ENCODE data around the gene ADGRG3.

The ADGRG3 gene

GRCh38 chr16:57661510-57661909 lies 6.6 kb upstream of the ADGRG3 start:
- Histone ChIP-seq H3K36me3 (ENCODE audit: insufficient read depth, low read depth, low read length) (no peaks in the 10 kb centered on the region), H3K9ac (ENCODE audit: low read depth, low read length) (no peak overlapping the region), H3K4me3 (ENCODE audit: low read length) (no peak overlapping the region), H3K27ac (ENCODE audit: low read length) (no peak overlapping the region), H3K9me3 (ENCODE audit: insufficient read depth, low read depth, low read length) (no peaks in the 10 kb centered on the region), H3K27me3 (ENCODE audit: insufficient read depth, low read length) (no peaks in the 10 kb centered on the region), H3K4me1 (ENCODE audit: insufficient read depth, low read length) (no peaks in the 10 kb centered on the region)

GRCh38 chr16:57661936-57662906 lies 5.9 kb upstream of the ADGRG3 start:
- Histone ChIP-seq H3K4me1 (ENCODE audit: insufficient read depth, low read length) (no peaks in the 10 kb centered on the region), H3K27me3 (ENCODE audit: insufficient read depth, low read length) (no peaks in the 10 kb centered on the region), H3K9me3 (ENCODE audit: insufficient read depth, low read depth, low read length) (no peaks in the 10 kb centered on the region), H3K27ac (ENCODE audit: low read length) (no peak overlapping the region), H3K9ac (ENCODE audit: low read depth, low read length) (no peak overlapping the region), H3K36me3 (ENCODE audit: insufficient read depth, low read depth, low read length) (no peaks in the 10 kb centered on the region), H3K4me3 (ENCODE audit: low read length) (no peak overlapping the region)

- Histone ChIP-seq H3K27ac (ENCODE audit: low read length) (no peak overlapping the region), H3K36me3 (ENCODE audit: insufficient read depth, low read depth, low read length) (no peaks in the 10 kb centered on the region), H3K9ac (ENCODE audit: low read depth, low read length) (no peak overlapping the region), H3K4me1 (ENCODE audit: insufficient read depth, low read length) (no peaks in the 10 kb centered on the region), H3K4me3 (ENCODE audit: low read length) (no peak overlapping the region), H3K9me3 (ENCODE audit: insufficient read depth, low read depth, low read length) (no peaks in the 10 kb centered on the region), H3K27me3 (ENCODE audit: insufficient read depth, low read length) (no peaks in the 10 kb centered on the region)
These were observed 4.7 kb upstream of the ADGRG3 start for GRCh38 chr16:57663436-57663835.

- Histone ChIP-seq H3K36me3 (ENCODE audit: insufficient read depth, low read depth, low read length) (no peaks in the 10 kb centered on the region), H3K27ac (ENCODE audit: low read length) (no peak overlapping the region), H3K9ac (ENCODE audit: low read depth, low read length) (no peak overlapping the region), H3K9me3 (ENCODE audit: insufficient read depth, low read depth, low read length) (no peaks in the 10 kb centered on the region), H3K27me3 (ENCODE audit: insufficient read depth, low read length) (no peaks in the 10 kb centered on the region), H3K4me1 (ENCODE audit: insufficient read depth, low read length) (no peaks in the 10 kb centered on the region), H3K4me3 (ENCODE audit: low read length) (no peak overlapping the region)
These were observed 4.0 kb upstream of the ADGRG3 start for GRCh38 chr16:57663917-57664661.

GRCh38 chr16:57664662-57665025 lies 3.5 kb upstream of the ADGRG3 start:
- no peak overlapping the region for H3K27ac ChIP-seq (ENCODE audit: low read length)
- no peaks in the 10 kb centered on the region for H3K36me3 ChIP-seq (ENCODE audit: insufficient read depth, low read depth, low read length)
- H3K9me3 ChIP-seq (ENCODE audit: insufficient read depth, low read depth, low read length) = no peaks in the 10 kb centered on the region
- H3K4me3 ChIP-seq (ENCODE audit: low read length) = no peak overlapping the region
- no peaks in the 10 kb centered on the region for H3K27me3 ChIP-seq (ENCODE audit: insufficient read depth, low read length)
- no peaks in the 10 kb centered on the region for H3K4me1 ChIP-seq (ENCODE audit: insufficient read depth, low read length)
- no peak overlapping the region for H3K9ac ChIP-seq (ENCODE audit: low read depth, low read length)

- Histone ChIP-seq H3K4me3 (ENCODE audit: low read length) (no peak overlapping the region), H3K9ac (ENCODE audit: low read depth, low read length) (no peak overlapping the region), H3K36me3 (ENCODE audit: insufficient read depth, low read depth, low read length) (no peaks in the 10 kb centered on the region), H3K27ac (ENCODE audit: low read length) (no peak overlapping the region), H3K4me1 (ENCODE audit: insufficient read depth, low read length) (no peaks in the 10 kb centered on the region), H3K9me3 (ENCODE audit: insufficient read depth, low read depth, low read length) (no peaks in the 10 kb centered on the region), H3K27me3 (ENCODE audit: insufficient read depth, low read length) (no peaks in the 10 kb centered on the region)
These were observed 2.6 kb upstream of the ADGRG3 start for GRCh38 chr16:57665541-57665940.

GRCh38 chr16:57666353-57667047 lies 1.6 kb upstream of the ADGRG3 start:
- Histone ChIP-seq H3K36me3 (ENCODE audit: insufficient read depth, low read depth, low read length) (no peaks in the 10 kb centered on the region), H3K4me3 (ENCODE audit: low read length) (no peak overlapping the region), H3K27ac (ENCODE audit: low read length) (no peak overlapping the region), H3K9me3 (ENCODE audit: insufficient read depth, low read depth, low read length) (no peaks in the 10 kb centered on the region), H3K4me1 (ENCODE audit: insufficient read depth, low read length) (no peaks in the 10 kb centered on the region), H3K9ac (ENCODE audit: low read depth, low read length) (no peak overlapping the region), H3K27me3 (ENCODE audit: insufficient read depth, low read length) (no peaks in the 10 kb centered on the region)

GRCh38 chr16:57667048-57667525 lies 1.0 kb upstream of the ADGRG3 start:
- Histone ChIP-seq H3K9me3 (ENCODE audit: insufficient read depth, low read depth, low read length) (no peaks in the 10 kb centered on the region), H3K27me3 (ENCODE audit: insufficient read depth, low read length) (no peaks in the 10 kb centered on the region), H3K36me3 (ENCODE audit: insufficient read depth, low read depth, low read length) (no peaks in the 10 kb centered on the region), H3K4me1 (ENCODE audit: insufficient read depth, low read length) (no peaks in the 10 kb centered on the region), H3K9ac (ENCODE audit: low read depth, low read length) (no peak overlapping the region), H3K27ac (ENCODE audit: low read length) (no peak overlapping the region), H3K4me3 (ENCODE audit: low read length) (no peak overlapping the region)

- no peaks in the 10 kb centered on the region for H3K27me3 ChIP-seq (ENCODE audit: insufficient read depth, low read length)
- no peak overlapping the region for H3K4me3 ChIP-seq (ENCODE audit: low read length)
- no peaks in the 10 kb centered on the region for H3K36me3 ChIP-seq (ENCODE audit: insufficient read depth, low read depth, low read length)
- H3K9me3 ChIP-seq (ENCODE audit: insufficient read depth, low read depth, low read length) = no peaks in the 10 kb centered on the region
- no peak overlapping the region for H3K9ac ChIP-seq (ENCODE audit: low read depth, low read length)
- no peaks in the 10 kb centered on the region for H3K4me1 ChIP-seq (ENCODE audit: insufficient read depth, low read length)
- no peak overlapping the region for H3K27ac ChIP-seq (ENCODE audit: low read length)
These were observed 412 bp upstream of the ADGRG3 start for GRCh38 chr16:57667526-57668262.

GRCh38 chr16:57668630-57669475 lies 747 bp downstream of the ADGRG3 start:
- no peak overlapping the region for H3K4me3 ChIP-seq (ENCODE audit: low read length)
- H3K4me1 ChIP-seq (ENCODE audit: insufficient read depth, low read length) = no peaks in the 10 kb centered on the region
- no peaks in the 10 kb centered on the region for H3K9me3 ChIP-seq (ENCODE audit: insufficient read depth, low read depth, low read length)
- no peaks in the 10 kb centered on the region for H3K27me3 ChIP-seq (ENCODE audit: insufficient read depth, low read length)
- no peak overlapping the region for H3K27ac ChIP-seq (ENCODE audit: low read length)
- no peaks in the 10 kb centered on the region for H3K36me3 ChIP-seq (ENCODE audit: insufficient read depth, low read depth, low read length)
- no peak overlapping the region for H3K9ac ChIP-seq (ENCODE audit: low read depth, low read length)
